ENCODE data around the gene CAB39L.

The CAB39L gene

DNA sequence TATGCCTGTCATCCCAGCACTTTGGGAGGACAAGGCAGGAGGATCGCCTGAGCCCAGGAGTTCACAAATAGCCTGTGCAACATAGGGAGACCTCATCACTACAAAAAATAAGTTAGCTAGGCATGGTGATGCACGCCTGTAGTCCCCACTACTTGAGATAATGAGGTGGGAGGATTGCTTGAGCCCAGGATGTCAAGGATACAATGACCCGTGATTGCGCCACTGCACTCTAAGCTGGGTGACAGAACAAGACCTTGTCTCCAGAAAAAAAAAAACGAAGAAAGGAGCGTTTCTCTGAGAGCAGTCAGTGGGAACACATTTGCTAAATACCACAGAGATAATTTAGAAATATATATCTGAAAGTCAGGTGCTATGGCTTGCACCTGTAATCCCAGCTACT is 184.3 kb downstream of the CAB39L start:
- H3K4me2 ChIP-seq (ENCODE audit: low read length) = no peak overlapping the region
- peaks cover 36% of the 10 kb centered on the region for H3K36me3 ChIP-seq (replicated peaks; ENCODE audit: low read depth, low read length)
- no peak overlapping the region for H2AFZ ChIP-seq (ENCODE audit: low read depth, low read length)
- H3K4me1 ChIP-seq (ENCODE audit: low read length) = peaks cover 13% of the 10 kb centered on the region
- no peak for TF ChIP-seq EZH2phosphoT487 (IDR thresholded peaks at IDR 0.05; ENCODE audit: low read depth)
- TF ChIP-seq, protein P1, sequence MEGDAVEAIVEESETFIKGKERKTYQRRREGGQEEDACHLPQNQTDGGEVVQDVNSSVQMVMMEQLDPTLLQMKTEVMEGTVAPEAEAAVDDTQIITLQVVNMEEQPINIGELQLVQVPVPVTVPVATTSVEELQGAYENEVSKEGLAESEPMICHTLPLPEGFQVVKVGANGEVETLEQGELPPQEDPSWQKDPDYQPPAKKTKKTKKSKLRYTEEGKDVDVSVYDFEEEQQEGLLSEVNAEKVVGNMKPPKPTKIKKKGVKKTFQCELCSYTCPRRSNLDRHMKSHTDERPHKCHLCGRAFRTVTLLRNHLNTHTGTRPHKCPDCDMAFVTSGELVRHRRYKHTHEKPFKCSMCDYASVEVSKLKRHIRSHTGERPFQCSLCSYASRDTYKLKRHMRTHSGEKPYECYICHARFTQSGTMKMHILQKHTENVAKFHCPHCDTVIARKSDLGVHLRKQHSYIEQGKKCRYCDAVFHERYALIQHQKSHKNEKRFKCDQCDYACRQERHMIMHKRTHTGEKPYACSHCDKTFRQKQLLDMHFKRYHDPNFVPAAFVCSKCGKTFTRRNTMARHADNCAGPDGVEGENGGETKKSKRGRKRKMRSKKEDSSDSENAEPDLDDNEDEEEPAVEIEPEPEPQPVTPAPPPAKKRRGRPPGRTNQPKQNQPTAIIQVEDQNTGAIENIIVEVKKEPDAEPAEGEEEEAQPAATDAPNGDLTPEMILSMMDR (IDR thresholded peaks at IDR 0.05; ENCODE audit: low read depth, low read length) = no peak
- no peak overlapping the region for H3K27ac ChIP-seq (ENCODE audit: low read length)
- no peak overlapping the region for H3K9ac ChIP-seq (ENCODE audit: low read length)
- H4K20me1 ChIP-seq (ENCODE audit: insufficient read depth, low read length) = no peaks in the 10 kb centered on the region
- no peak overlapping the region for H3K4me3 ChIP-seq (ENCODE audit: low read length)
- no peaks in the 10 kb centered on the region for H3K27me3 ChIP-seq (ENCODE audit: low read depth, low read length)
- no peaks in the 10 kb centered on the region for H3K79me2 ChIP-seq (ENCODE audit: low read length)
- no peaks in the 10 kb centered on the region for H3K9me3 ChIP-seq (ENCODE audit: insufficient read depth, low read length)

All from OCI-LY3 (cell line).